ENCODE measurements around the gene APP.
"Not testable (repeated sequence)": the region's sequence is repeated elsewhere in the genome, so short reads cannot be mapped to it uniquely, and the experiment has no call there.

The APP gene

DNA sequence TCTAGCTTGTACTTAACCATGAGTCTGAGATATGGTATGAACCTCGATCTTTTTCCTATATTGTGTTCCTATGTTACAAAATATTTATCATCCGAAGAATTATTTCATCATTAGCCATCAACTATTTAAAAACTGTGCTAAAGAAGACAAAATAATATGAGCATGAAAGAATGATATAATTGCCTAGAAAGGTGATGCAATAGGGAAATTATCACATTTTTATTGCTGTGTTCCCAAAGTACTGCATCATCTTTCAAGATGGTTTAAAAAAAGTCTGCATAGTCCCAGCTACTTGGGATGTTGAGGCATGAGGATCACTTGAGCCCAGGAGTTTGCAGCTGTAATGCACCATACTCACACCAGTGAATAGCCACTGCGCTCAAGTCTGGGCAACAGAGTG is 126.7 kb downstream of the APP start:
- Histone ChIP-seq H3K4me1 (ENCODE audit: control insufficient read depth, insufficient read depth, low read length) (no peaks in the 10 kb centered on the region), H3K9ac (ENCODE audit: low read length) (no peak overlapping the region), H3K36me3 (ENCODE audit: control insufficient read depth, insufficient read depth, low read length) (no peaks in the 10 kb centered on the region), H3K4me3 (ENCODE audit: low read length) (no peak overlapping the region), H3K27me3 (ENCODE audit: control insufficient read depth, insufficient read depth, low read length) (no peaks in the 10 kb centered on the region), H3K9me3 (ENCODE audit: control insufficient read depth, low read length) (no peaks in the 10 kb centered on the region)

DNA sequence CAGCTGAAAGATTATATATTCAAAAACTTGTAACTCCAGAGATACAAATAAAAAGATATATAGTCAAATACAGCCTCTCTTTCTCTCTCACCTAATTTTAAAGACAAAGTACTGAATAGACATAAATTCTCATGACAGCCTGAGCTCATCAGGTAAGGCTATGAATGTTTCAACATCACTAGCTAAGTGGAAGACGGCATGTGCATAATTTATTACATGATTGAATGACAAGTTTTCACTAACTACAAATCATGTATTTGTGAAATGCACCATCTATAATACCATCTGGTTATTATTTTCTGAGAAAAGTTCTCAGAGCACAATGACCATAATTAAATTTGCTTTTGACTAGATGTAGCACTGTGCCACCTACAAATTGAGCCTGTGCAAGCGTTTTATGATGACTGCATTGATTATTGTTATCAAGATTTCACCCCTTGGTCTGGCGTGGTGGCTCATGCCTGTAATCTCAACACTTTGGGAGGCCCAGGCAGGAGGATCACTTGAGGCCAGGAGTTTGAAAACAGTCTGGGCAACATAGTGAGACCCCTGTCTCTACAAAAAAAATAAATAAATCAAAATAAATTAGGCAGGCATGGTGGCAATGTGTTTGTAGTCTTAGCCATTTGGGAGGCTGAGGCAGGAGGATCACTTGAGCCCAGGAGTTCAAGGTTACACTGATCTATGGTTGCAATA is 128.2 kb downstream of the APP start:
- no peak overlapping the region for H3K9ac ChIP-seq (ENCODE audit: low read length)
- H3K4me1 ChIP-seq (ENCODE audit: control insufficient read depth, insufficient read depth, low read length): no peaks in the 10 kb centered on the region
- H3K4me3 ChIP-seq (ENCODE audit: low read length): no peak overlapping the region
- no peaks in the 10 kb centered on the region for H3K27me3 ChIP-seq (ENCODE audit: control insufficient read depth, insufficient read depth, low read length)
- no peaks in the 10 kb centered on the region for H3K9me3 ChIP-seq (ENCODE audit: control insufficient read depth, low read length)
- no peaks in the 10 kb centered on the region for H3K36me3 ChIP-seq (ENCODE audit: control insufficient read depth, insufficient read depth, low read length)

DNA sequence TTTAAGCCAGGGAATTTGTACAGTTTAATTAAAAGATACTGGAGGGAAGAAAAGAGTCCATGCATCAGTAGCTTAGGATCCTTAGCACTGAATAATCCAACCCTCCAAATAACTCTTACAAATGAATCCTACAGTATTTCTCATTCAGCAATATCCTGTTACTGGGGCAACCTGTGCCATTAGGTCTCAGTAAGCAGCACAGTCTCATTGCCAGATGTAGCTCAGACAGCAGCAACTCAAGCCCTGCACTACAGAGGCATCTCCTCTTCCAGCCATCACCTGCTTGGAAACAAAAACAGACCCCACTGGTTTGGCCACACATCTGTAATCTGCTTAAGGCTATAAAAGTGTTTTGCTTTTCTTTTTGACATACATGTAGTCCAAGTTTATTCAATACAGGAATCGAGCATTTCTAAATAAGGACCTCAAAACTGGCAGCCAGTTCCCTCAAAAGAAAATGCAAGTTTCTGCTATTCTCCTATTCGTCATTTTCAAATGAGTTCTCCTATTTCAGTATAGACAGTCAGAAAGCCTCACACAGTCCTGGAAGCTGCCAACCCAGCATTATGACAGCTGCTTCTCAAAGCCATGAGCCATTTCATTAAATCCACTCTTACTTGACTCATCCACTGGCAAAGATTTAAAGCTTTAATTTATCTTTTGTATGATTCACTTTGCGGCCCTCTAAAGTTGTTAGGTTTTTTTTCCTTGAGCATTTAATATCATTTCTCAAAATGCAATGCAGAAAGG is 129.0 kb downstream of the APP start:
- H3K36me3 ChIP-seq (ENCODE audit: control insufficient read depth, insufficient read depth, low read length): no peaks in the 10 kb centered on the region
- H3K9me3 ChIP-seq (ENCODE audit: control insufficient read depth, low read length): no peaks in the 10 kb centered on the region
- H3K9ac ChIP-seq (ENCODE audit: low read length): no peak overlapping the region
- H3K27me3 ChIP-seq (ENCODE audit: control insufficient read depth, insufficient read depth, low read length): no peaks in the 10 kb centered on the region
- no peaks in the 10 kb centered on the region for H3K4me1 ChIP-seq (ENCODE audit: control insufficient read depth, insufficient read depth, low read length)
- no peak overlapping the region for H3K4me3 ChIP-seq (ENCODE audit: low read length)

DNA sequence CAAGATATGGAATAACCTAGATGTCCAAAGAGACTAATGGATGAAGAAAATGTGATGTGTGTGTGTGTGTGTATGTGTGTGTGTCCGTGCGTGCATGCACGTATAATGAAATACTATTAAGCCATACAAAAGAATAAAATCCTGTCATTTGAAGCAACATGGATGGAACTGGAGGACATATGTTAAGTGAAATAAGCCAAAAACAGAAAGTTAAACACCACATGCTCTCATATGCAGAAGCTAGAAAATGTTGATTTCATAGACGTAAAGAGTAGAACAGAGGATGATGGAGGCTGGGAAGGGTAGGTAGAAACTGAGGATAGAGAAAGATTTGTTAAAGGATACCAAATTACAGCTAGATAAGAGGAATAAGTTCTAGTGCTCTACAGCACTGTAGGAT is 133.7 kb downstream of the APP start:
- Histone ChIP-seq H3K4me1 (ENCODE audit: control insufficient read depth, insufficient read depth, low read length) (no peaks in the 10 kb centered on the region), H3K9me3 (ENCODE audit: control insufficient read depth, low read length) (no peaks in the 10 kb centered on the region), H3K4me3 (ENCODE audit: low read length) (no peak overlapping the region), H3K9ac (ENCODE audit: low read length) (no peak overlapping the region), H3K27me3 (ENCODE audit: control insufficient read depth, insufficient read depth, low read length) (no peaks in the 10 kb centered on the region), H3K36me3 (ENCODE audit: control insufficient read depth, insufficient read depth, low read length) (no peaks in the 10 kb centered on the region)

DNA sequence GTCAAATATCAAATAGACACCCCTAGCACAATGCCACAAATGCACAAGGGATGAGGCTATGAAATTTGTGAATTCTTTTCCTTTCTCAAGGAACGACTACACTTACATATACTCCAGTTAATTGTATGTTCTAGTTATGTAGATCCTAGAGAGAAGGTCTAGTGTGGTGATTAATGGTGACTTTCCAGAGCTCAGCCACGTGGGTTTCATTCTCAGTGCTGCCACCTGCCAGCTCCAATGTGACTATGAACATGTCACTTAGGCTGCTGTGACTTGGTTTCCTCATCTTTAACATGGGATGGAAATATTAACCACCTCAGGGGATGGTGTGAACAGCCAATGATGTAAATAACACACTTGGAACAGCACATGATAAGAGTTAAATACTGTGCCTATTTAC is 138.3 kb downstream of the APP start:
- no peak overlapping the region for H3K4me3 ChIP-seq (ENCODE audit: low read length)
- no peaks in the 10 kb centered on the region for H3K4me1 ChIP-seq (ENCODE audit: control insufficient read depth, insufficient read depth, low read length)
- H3K9me3 ChIP-seq (ENCODE audit: control insufficient read depth, low read length): no peaks in the 10 kb centered on the region
- H3K27me3 ChIP-seq (ENCODE audit: control insufficient read depth, insufficient read depth, low read length): no peaks in the 10 kb centered on the region
- no peak overlapping the region for H3K9ac ChIP-seq (ENCODE audit: low read length)
- no peaks in the 10 kb centered on the region for H3K36me3 ChIP-seq (ENCODE audit: control insufficient read depth, insufficient read depth, low read length)

DNA sequence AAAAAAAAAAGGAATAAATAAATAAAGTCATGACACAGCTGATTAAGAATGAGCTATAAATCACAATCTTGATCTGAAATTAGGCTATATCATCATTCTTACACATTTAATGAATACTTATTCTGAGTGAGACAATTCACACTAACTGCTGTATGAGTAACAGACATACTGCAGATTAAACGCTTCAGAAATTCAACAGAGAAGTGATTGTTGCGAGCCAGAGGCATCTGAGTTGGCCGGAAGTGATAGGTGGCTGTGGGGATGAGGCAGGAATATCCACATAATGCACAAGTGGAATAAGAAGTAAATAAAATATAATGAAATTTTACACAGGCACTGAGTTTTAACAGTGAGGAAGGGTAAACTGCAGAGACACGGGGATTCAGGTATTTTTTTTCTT is 142.4 kb downstream of the APP start:
- H3K9me3 ChIP-seq (ENCODE audit: control insufficient read depth, low read length): no peaks in the 10 kb centered on the region
- H3K36me3 ChIP-seq (ENCODE audit: control insufficient read depth, insufficient read depth, low read length): no peaks in the 10 kb centered on the region
- no peak overlapping the region for H3K4me3 ChIP-seq (ENCODE audit: low read length)
- no peaks in the 10 kb centered on the region for H3K27me3 ChIP-seq (ENCODE audit: control insufficient read depth, insufficient read depth, low read length)
- no peak overlapping the region for H3K9ac ChIP-seq (ENCODE audit: low read length)
- no peaks in the 10 kb centered on the region for H3K4me1 ChIP-seq (ENCODE audit: control insufficient read depth, insufficient read depth, low read length)

DNA sequence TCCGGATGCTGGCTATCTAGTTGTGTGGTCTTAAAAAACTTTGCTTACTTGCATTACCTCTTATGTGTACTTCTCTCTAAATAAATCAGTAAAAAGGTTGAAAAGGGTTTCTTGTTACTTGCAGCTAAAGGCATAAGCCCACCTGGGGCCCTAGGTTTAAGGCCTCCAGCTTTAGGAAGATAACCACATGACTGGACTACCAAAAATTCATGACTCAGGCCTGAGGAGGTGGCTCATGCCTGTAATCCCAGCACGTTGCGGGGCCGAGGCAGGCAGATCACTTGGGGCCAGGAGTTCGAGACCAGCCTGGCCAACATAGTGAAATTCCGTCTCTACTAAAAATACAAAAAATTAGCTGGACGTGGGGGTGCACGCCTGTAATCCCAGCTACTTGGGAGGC is 142.9 kb downstream of the APP start:
- H3K36me3 ChIP-seq (ENCODE audit: control insufficient read depth, insufficient read depth, low read length): no peaks in the 10 kb centered on the region
- H3K27me3 ChIP-seq (ENCODE audit: control insufficient read depth, insufficient read depth, low read length): no peaks in the 10 kb centered on the region
- H3K9ac ChIP-seq (ENCODE audit: low read length): no peak overlapping the region
- H3K4me3 ChIP-seq (ENCODE audit: low read length): no peak overlapping the region
- H3K4me1 ChIP-seq (ENCODE audit: control insufficient read depth, insufficient read depth, low read length): no peaks in the 10 kb centered on the region
- no peaks in the 10 kb centered on the region for H3K9me3 ChIP-seq (ENCODE audit: control insufficient read depth, low read length)

DNA sequence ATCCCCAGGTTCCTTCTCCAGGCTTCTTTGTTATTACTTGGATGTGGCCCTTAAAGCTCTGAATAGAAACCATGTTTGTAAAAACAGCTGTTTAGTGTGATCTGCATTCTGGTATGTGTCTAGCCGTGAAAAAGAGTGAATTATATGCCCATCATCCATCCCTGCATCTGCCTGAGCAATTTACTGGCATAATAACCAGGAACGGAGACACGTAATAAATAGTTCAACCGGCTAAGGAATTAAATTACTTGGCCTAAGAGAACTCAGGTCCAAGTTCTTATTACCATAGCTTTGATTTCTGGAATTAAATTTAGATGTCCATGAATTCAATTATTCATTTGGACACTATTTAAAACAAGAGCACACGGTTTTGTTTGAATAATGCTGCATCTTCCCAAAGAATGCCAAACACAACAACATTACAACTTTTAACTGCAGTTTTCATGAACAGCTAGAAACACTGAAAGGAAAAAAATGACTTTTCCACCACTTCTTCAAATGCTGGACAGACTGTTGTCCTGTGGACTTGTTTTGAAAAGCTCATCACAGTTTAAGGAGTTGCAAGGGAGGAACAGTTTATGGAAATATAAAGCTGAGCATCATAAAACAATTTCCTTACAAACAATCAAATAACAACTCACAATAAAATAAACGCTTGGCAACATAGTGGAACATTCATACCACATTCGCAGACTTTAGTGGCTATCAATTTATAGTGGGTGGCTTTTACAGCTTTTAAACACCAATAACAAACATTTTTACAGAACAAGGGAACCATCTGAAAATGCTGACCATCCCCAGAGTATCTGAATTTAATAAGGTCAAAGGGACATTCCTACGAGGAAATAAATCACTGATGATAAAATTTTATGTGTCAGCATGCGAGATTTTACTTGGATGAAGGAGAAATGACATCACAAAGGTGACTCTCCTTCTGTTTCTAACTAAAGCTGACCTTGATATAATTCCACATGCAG is 144.7 kb downstream of the APP start:
- Histone ChIP-seq H3K36me3 (ENCODE audit: control insufficient read depth, insufficient read depth, low read length) (no peaks in the 10 kb centered on the region), H3K9ac (ENCODE audit: low read length) (no peak overlapping the region), H3K9me3 (ENCODE audit: control insufficient read depth, low read length) (no peaks in the 10 kb centered on the region), H3K4me3 (ENCODE audit: low read length) (no peak overlapping the region), H3K4me1 (ENCODE audit: control insufficient read depth, insufficient read depth, low read length) (no peaks in the 10 kb centered on the region), H3K27me3 (ENCODE audit: control insufficient read depth, insufficient read depth, low read length) (no peaks in the 10 kb centered on the region)

DNA sequence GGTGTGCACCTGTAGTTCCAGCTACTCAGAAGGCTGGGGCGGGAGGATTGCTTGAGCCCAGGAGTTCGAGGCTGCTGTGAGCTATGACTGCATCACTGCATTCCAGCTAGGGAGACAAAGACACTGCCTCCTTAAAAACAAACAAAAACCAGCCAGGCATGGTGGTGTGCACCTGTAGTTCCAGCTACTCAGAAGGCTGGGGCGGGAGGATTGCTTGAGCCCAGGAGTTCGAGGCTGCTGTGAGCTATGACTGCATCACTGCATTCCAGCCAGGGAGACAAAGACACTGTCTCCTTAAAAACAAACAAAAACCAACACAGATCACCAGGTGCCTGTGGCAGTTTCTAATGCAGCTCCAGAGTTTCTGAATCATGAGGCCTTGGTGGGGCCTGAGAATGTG is 147.2 kb downstream of the APP start:
- H3K36me3 ChIP-seq (ENCODE audit: control insufficient read depth, insufficient read depth, low read length); H3K4me1 ChIP-seq (ENCODE audit: control insufficient read depth, insufficient read depth, low read length); H3K9me3 ChIP-seq (ENCODE audit: control insufficient read depth, low read length); H3K27me3 ChIP-seq (ENCODE audit: control insufficient read depth, insufficient read depth, low read length); H3K4me3 ChIP-seq (ENCODE audit: low read length); H3K9ac ChIP-seq (ENCODE audit: low read length): not testable (repeated sequence)

DNA sequence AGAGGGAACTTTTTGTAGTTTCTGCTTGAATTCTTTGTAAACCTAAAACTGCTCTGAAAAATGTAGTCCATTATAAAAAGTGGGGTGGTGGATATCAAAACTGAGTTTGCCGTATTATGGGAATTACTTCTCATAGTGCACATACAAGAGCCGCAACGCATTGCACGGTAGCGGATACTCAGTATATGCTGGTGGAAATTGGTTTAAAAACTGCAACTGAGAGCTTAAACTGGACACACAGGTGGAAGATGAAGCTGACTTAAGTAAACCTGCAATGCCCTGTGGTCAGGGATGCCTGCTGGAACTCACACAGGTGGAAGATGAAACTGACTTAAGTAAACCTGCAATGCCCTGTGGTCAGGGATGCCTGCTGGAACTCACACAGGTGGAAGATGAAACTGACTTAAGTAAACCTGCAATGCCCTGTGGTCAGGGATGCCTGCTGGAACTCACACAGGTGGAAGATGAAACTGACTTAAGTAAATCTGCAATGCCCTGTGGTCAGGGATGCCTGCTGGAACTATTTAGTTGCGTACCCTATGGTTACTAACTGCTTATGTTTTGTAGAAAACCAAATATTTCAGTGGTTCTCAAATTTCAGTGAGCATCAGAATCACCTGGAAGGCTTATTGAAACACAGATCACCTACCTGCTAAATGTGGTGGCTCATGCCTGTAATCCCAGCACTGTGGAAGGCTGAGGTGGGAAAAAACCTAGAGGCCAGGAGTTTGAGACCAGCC is 147.8 kb downstream of the APP start:
- not testable (repeated sequence) for H3K4me3 ChIP-seq (ENCODE audit: low read length); H3K4me1 ChIP-seq (ENCODE audit: control insufficient read depth, insufficient read depth, low read length); H3K9me3 ChIP-seq (ENCODE audit: control insufficient read depth, low read length); H3K36me3 ChIP-seq (ENCODE audit: control insufficient read depth, insufficient read depth, low read length); H3K9ac ChIP-seq (ENCODE audit: low read length); H3K27me3 ChIP-seq (ENCODE audit: control insufficient read depth, insufficient read depth, low read length)

DNA sequence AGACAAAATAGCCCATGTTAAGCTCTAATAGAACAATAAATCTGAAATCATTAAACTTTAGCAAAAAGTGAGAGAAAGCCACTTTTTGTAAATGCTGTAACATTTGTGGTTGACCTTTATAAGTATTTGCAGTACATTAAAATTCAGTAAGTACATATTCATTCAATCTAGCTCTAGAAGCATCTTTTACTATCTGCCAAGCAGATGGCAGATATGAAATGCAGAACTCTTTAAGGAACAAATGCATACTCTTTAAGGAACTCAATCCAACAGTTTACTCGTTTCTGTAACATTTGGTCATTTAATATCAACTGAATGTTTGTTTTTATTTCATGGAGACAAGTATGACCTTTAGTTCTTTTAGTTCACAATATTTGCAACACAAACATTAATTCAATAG is 150.1 kb downstream of the APP start:
- Histone ChIP-seq H3K36me3 (ENCODE audit: control insufficient read depth, insufficient read depth, low read length) (no peaks in the 10 kb centered on the region), H3K9me3 (ENCODE audit: control insufficient read depth, low read length) (no peaks in the 10 kb centered on the region), H3K9ac (ENCODE audit: low read length) (no peak overlapping the region), H3K27me3 (ENCODE audit: control insufficient read depth, insufficient read depth, low read length) (no peaks in the 10 kb centered on the region), H3K4me1 (ENCODE audit: control insufficient read depth, insufficient read depth, low read length) (no peaks in the 10 kb centered on the region), H3K4me3 (ENCODE audit: low read length) (no peak overlapping the region)

All from mucosa of stomach (tissue), 1 donor.